Bone marrow (tissue), 2 donors: ENCODE results near the gene MBLAC2.

Source experiments
- DNase-seq, 2 donors: peaks; one replicate each; lab custom pipeline; 2025; lab: John Stamatoyannopoulos, UW

MBLAC2 gene

GRCh38 chr5:90474235-90475107 is at the start of gene MBLAC2, which contains the start of gene POLR3G:
Gene MBLAC2 (minus strand): TSS chr5:90474771. CDS start chr5:90474292, 479 bp downstream.
Gene POLR3G (plus strand): TSS chr5:90474864. CDS start chr5:90485568, 10,704 bp downstream.
- DNase-seq: peak; percentile 74 to 84

DNA sequence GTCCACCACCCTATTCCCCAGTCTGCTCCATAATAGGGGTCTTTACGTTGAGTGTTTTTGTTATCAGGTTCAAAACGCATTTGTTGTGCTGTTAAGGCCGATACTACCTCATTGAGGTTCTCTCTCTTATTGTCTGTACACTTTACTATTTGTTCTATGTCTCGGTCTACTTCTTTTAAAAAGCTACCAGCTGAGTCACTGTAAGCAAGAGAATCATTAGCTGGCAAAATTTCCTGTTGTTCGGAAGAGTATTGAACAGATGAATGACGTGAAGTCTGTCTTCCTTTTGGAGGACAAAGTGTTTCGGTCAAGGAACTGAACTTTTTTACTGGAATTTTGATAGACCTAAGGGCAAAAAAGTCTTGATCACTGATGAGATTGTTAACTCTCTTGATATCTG is 44.5 kb upstream of the MBLAC2 start:
- no peak for DNase-seq

GRCh38 chr5:90518661-90519060 is 44.1 kb upstream of the MBLAC2 start:
- DNase-seq: no peak

GRCh38 chr5:90514520-90514919 is 39.9 kb upstream of the MBLAC2 start:
- no peak for DNase-seq

GRCh38 chr5:90510438-90510837 is 35.9 kb upstream of the MBLAC2 start:
- DNase-seq: no peak

GRCh38 chr5:90506221-90506620 is 31.6 kb upstream of the MBLAC2 start:
- no peak for DNase-seq

DNA sequence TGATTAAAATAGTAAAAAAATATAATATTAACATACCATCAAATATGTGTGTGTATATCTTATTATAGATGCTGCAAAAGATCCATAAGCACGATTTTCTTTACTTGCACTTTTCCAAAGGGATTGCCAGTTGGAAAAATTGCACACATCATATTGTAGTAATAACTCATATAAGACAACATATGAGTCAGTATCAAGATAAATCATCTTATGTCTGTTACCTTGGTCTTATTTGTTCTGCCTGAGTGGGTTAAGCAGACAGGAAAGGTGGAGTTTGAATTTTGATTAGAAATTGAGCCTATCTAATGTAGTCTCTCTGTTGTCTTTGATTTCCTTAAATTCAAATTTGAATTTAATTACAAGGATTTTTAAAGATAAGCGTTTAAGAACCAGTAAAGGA is 30.2 kb upstream of the MBLAC2 start:
- no peak for DNase-seq

- DNase-seq: no peak
Measured at GRCh38 chr5:90503596-90503995, 29.0 kb upstream of the MBLAC2 start.

DNA sequence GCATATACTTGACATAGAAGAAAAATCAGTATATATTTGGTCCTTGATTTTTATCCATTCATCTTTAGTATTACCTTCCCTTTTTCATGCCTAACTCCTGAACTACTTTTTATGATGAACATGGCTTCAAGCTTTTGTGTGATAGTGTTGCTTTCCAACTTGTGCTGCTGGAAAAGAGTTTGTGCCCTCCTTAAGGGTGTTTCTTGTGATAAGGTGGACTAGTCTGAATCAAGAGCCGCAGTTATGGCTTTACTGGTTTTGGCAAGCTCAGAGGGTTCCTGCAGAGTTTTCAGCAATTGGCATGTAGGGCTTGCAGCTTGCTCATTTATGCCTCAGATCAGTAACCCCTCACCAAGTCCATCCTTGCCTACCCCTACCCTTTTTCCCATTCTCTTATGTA is 20.6 kb upstream of the MBLAC2 start:
- DNase-seq: no peak

- DNase-seq: no peak
Measured at GRCh38 chr5:90494043-90494442, 19.5 kb upstream of the MBLAC2 start.

- no peak for DNase-seq
Measured at GRCh38 chr5:90488791-90489190, 14.2 kb upstream of the MBLAC2 start.

- no peak for DNase-seq
Measured at GRCh38 chr5:90484540-90484939, 10.0 kb upstream of the MBLAC2 start.

DNA sequence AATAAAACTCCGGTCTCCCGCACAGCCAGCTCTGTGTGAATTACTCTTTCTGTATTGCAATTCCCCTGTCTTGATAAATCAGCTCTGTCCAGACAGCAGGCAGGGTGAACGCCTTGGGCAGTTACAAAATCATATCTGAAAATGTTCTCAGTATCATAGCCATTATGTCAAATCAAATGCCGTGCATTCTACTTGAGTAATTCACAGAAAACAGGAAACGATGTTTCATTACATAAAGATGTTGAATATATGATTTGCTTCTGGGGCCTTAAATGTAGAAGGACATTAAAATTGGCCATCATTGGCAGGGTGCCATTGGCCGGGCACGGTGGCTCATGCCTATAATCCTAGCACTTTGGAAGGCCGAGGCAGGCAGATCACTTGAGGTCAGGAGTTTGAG is 8.6 kb upstream of the MBLAC2 start:
- no peak for DNase-seq

GRCh38 chr5:90480699-90481098 is 6.1 kb upstream of the MBLAC2 start:
- no peak for DNase-seq

DNA sequence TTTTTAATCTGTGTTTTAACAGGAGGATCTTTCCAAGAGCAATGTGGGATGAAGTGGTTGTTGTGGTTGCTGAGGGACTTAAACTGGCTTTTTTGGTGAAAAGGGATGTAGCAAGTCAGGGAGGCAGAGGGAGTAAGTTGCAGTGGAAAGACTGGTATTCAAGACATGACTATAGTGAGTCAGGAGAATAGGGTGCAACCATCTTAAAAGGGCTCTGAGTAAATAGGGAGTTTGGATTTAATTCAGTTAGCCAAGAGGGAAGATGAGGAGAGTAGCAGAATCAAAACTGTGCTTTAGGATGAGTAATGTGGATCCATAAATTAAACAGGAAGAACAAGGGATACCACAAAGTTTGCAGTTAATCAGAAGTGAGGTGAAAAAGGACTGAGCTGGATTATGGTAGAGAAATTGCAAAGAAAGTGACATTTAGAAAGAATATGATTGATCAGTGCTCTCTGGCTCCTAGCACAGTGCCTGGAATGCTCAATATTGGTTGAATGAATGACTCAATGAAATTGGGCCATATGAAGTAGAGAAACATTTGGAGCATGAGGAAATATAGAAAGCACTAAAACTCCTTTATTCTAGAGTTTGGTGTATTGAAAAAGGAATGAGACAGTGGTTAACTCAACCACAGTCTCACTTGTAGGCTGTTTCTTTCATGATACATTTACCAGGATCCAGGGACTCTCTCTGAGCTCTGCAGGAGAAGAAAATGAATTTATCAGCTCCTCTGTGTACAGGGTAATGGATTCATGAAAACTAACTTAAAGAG is 5.2 kb upstream of the MBLAC2 start:
- no peak for DNase-seq

DNA sequence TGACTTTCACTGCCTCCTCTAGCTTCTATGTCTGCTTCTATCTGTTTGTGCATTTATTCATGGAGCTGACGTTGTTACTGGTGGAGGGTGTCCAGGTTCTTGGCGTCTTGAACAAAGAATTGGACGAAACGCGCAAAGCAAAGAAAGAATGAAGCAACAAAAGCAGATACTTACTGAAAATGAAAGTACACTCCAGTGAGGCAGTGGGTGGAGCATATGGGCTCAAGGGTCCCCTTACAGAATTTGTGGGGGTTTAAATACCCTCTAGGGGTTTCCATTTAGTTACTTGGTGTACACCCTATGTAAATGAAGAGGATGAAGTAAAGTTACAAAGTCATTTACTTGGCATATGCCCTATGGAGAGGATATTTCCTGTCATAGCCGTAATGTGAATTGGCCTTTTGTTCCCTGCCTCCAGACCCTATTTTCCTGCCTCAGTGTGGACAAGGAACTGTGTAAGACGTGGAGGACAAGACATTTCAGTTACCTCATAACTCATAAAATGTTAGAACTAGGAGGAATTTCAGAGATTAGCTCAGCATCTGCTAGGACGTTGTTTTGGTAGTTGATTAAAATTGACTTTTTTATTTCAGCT is 3.1 kb upstream of the MBLAC2 start:
- DNase-seq: no peak

DNA sequence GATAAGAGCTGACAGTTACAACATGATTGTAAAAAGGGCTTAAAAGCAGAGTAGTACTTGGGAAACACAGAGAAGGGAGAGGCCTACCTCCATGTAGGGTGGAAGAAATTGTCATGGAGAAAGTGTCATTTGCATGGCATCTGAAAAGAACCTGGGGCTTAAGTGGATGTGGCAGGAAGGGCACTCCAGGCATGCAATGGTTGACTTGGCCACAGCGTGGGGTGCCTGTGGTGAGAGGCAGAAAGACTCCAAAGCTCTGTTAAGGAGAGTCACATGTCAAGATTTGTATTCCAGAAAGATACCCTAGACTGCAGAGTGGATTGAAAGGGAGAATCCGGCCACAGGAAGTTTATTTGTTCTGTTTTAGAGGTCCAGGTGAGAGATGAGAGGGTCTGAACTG is 2.5 kb upstream of the MBLAC2 start:
- DNase-seq: no peak

GRCh38 chr5:90476391-90476790 is 1.8 kb upstream of the MBLAC2 start:
- DNase-seq: no peak

DNA sequence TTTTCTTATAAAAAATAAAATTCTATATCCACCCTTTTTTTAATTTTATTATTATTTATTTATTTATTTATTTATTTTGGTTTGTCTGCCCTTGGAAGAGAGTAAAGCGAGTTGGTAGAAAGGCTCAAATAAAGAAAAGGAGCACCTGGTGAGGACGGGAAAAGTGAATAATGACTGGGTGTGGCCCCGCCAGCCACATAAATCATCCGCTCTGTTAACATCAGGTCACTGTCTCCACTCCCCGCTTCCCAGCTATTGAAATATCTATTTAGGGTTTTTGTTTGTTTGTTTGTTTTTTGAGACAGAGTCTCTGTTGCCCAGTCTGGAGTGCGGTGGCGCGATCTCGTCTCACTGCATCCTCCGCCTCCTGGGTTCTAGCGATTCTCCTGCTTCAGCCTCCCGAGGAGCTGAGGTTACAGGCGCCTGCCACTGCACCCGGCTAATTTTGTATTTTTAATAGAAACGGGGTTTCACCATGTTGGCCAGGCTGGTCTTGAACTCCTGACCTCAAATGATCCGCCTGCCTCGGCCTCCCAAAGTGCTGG is 937 bp upstream of the MBLAC2 start:
- DNase-seq: no peak

GRCh38 chr5:90473396-90474234 is 956 bp downstream of the MBLAC2 start:
- peak in 1 of 2 donors; percentile 48 for DNase-seq

- DNase-seq: no peak
Measured at GRCh38 chr5:90472783-90473395, 1.7 kb downstream of the MBLAC2 start.
